K562 (cell line): Measurements from ENCODE around the gene DGAT2. TPM values are rescaled to one million over a fixed set of nuclear protein-coding genes. Genes with fewer than 3 reads are reported as not detected.

Experiments used
- ATAC-seq: fragments of 200-7000 bp; cut with Tn5 transposase; 3 replicates; pipeline ENCODE4 v1.9.1; 2020; ENCODE audit warnings: moderate library complexity
- BruUV-seq: library from RNA; stranded (reverse); fragments of 400-500 nt; replicated peaks from 2 replicates; lab custom pipeline; 2021; lab: Mats Ljungman, UMichigan
- CTCF ChIA-PET: fragments of 300-600 bp; formaldehyde crosslinking; extraction: SDS; loops from one replicate; lab custom pipeline; 2021; ENCODE audit warnings: low intra/inter-chr PET ratio; lab: Yijun Ruan, JAX
- POLR2A ChIA-PET: fragments of 300-600, 350-650 bp; sonication (Branson Sonifier 250); formaldehyde crosslinking; extraction: SDS; loops from one replicate; lab custom pipeline; 2021; ENCODE audit warnings: antibody characterized with exemption, inconsistent platforms; lab: Yijun Ruan, JAX
- DNase-seq, 4 experiments: peaks; one replicate each; pipeline versions ENCODE4 v3.0.0 to v3.0.0-alpha.2; 2011 to 2018; ENCODE audit warnings: low spot score in 3 of 4, mixed read lengths in 3 of 4; ENCODE audit errors: extremely low read depth in 1 of 4
- FAIRE-seq: peaks from 2 replicates; lab custom pipeline; 2011; peaks lifted over from hg19 to GRCh38; lab: Jason Lieb, UNC
- H2AFZ ChIP-seq: 2 replicates; pipeline ENCODE4 v1.6.0; 2011; ENCODE audit warnings: low read depth, low read length, control low read depth, inconsistent platforms
- H3K27ac ChIP-seq: fragments of 200-600 bp; 3 replicates; pipeline ENCODE4 v1.8.0; 2011; ENCODE audit warnings: low read depth, mild to moderate bottlenecking, control low read depth, inconsistent platforms, low read length, moderate library complexity, mixed read lengths; ENCODE audit errors: extremely low read depth
- H3K27me3 ChIP-seq, 2 experiments: fragments of 300-600 bp in 1 of 2; 2 replicates in 1 of 2; 3 replicates in 1 of 2; pipeline versions ENCODE4 v1.6.0 to v1.8.0; 2011; ENCODE audit warnings: inconsistent platforms in 2 of 2, low read length in 2 of 2, mild to moderate bottlenecking in 1 of 2, mixed read lengths in 1 of 2, moderate library complexity in 1 of 2; ENCODE audit not compliant: control insufficient read depth in 2 of 2, insufficient read depth in 2 of 2
- H3K36me3 ChIP-seq: fragments of 300-600 bp; 3 replicates; pipeline ENCODE4 v1.8.0; 2011; ENCODE audit warnings: mild to moderate bottlenecking, low read length, inconsistent platforms; ENCODE audit not compliant: control insufficient read depth, insufficient read depth
- H3K4me1 ChIP-seq, 2 experiments: fragments of 200-600 bp in 1 of 2; replicated peaks in 1 of 2; 2 replicates in 1 of 2; 3 replicates in 1 of 2; pipeline versions ENCODE4 v1.5.1 to v1.8.0; 2011; ENCODE audit warnings: inconsistent platforms in 2 of 2, low read length in 2 of 2, mild to moderate bottlenecking in 1 of 2, mixed read lengths in 1 of 2, moderate library complexity in 1 of 2; ENCODE audit not compliant: control insufficient read depth in 2 of 2, insufficient read depth in 2 of 2
- H3K4me2 ChIP-seq: 2 replicates; pipeline ENCODE4 v1.6.1; 2011; ENCODE audit warnings: low read length, control low read depth, inconsistent platforms, mixed read lengths; ENCODE audit not compliant: insufficient read depth
- H3K4me3 ChIP-seq: fragments of 200-600 bp; sonication (generic), shearing (Covaris generic); 2 replicates; pipeline ENCODE4 v1.5.1; 2016; ENCODE audit warnings: control low read depth, inconsistent platforms
- H3K79me2 ChIP-seq: fragments of 200-600 bp; 3 replicates; pipeline ENCODE4 v1.8.0; 2011; ENCODE audit warnings: low read length, inconsistent platforms; ENCODE audit not compliant: control insufficient read depth, insufficient read depth
- H3K9ac ChIP-seq, 2 experiments: 2 replicates each; pipeline versions ENCODE4 v1.6.0 to v1.6.1; 2011; ENCODE audit warnings: low read depth in 2 of 2, low read length in 2 of 2, control low read depth in 1 of 2, inconsistent platforms in 1 of 2, mild to moderate bottlenecking in 1 of 2, mixed read lengths in 1 of 2; ENCODE audit not compliant: insufficient read depth in 1 of 2
- H3K9me1 ChIP-seq: one replicate; pipeline ENCODE4 v1.6.0; 2011; ENCODE audit warnings: inconsistent platforms, mild to moderate bottlenecking, low read length, moderate library complexity; ENCODE audit not compliant: control insufficient read depth, insufficient read depth
- H3K9me3 ChIP-seq: replicated peaks from 2 replicates; pipeline ENCODE4 v1.5.1; 2011; ENCODE audit warnings: low read depth, low read length, inconsistent platforms; ENCODE audit not compliant: control insufficient read depth, insufficient read depth
- H4K20me1 ChIP-seq: replicated peaks from 2 replicates; pipeline ENCODE4 v1.6.1; 2011; ENCODE audit warnings: low read length, inconsistent platforms, mixed read lengths; ENCODE audit not compliant: control insufficient read depth, insufficient read depth
- BRCA1 ChIP-seq, 2 experiments: fragments of 450-650 bp in 1 of 2; sonication (generic) in 1 of 2; formaldehyde crosslinking in 1 of 2; IDR thresholded peaks; 2 replicates each; pipeline versions ENCODE4 v1.5.0 to v1.6.1; 2017 to 2020; ENCODE audit warnings: mild to moderate bottlenecking in 1 of 2, missing genetic modification reagents in 1 of 2
- FOXA3 ChIP-seq, 2 experiments: fragments of 450-650 bp in 1 of 2; sonication (generic) in 1 of 2; formaldehyde crosslinking; IDR thresholded peaks in 1 of 2; conservative IDR thresholded peaks in 1 of 2; 2 replicates each; pipeline versions ENCODE4 v1.4.0 to v1.8.0; 2020 to 2022; ENCODE audit warnings: mild to moderate bottlenecking in 2 of 2, missing genetic modification reagents in 1 of 2
- KDM1A ChIP-seq, 2 experiments: fragments of 450-650 bp; IDR thresholded peaks; 2 replicates each; pipeline ENCODE4 v1.6.1; 2016; ENCODE audit warnings: mild to moderate bottlenecking in 2 of 2
- NBN ChIP-seq: fragments of 450-650 bp; IDR thresholded peaks from 2 replicates; pipeline ENCODE4 v1.6.1; 2016; ENCODE audit warnings: low read depth, mild to moderate bottlenecking
- PCBP1 ChIP-seq: fragments of 200-400 bp; formaldehyde crosslinking; IDR thresholded peaks from 2 replicates; pipeline ENCODE4 v1.6.1; 2018; ENCODE audit warnings: mild to moderate bottlenecking, low read depth, low read length; ENCODE audit not compliant: poor library complexity, severe bottlenecking
- POLR2AphosphoS5 ChIP-seq: IDR thresholded peaks from 2 replicates; pipeline ENCODE4 v1.6.1; 2011; ENCODE audit warnings: mild to moderate bottlenecking, low read depth, low read length, moderate library complexity; ENCODE audit not compliant: control insufficient read depth, insufficient read depth
- SMARCA4 ChIP-seq: fragments of 450-650 bp; IDR thresholded peaks from 2 replicates; pipeline ENCODE4 v1.6.1; 2016
- ZNF589 ChIP-seq: fragments of 200-800 bp; sonication (Bioruptor generic); IDR thresholded peaks from 2 replicates; pipeline ENCODE4 v1.6.1; 2016; ENCODE audit warnings: low read depth, missing genetic modification characterization, missing compliant biosample characterization
- ZNF695 ChIP-seq: fragments of 450-650 bp; formaldehyde crosslinking; IDR thresholded peaks from 2 replicates; pipeline ENCODE4 v1.4.0; 2020; ENCODE audit warnings: mild to moderate bottlenecking, moderate library complexity
- WGBS: fragments of 100-300 bp; shearing (Covaris generic); methylation state at CpG from one replicate; pipeline ENCODE4 v1.1.6; 2016; ENCODE audit warnings: low coverage, mixed read lengths; ENCODE audit not compliant: insufficient coverage; ENCODE audit errors: missing lambda C conversion rate; 5-methylcytosine and 5-hydroxymethylcytosine counted together
- in situ Hi-C: fragments of 300-500 bp; cut with MboI; formaldehyde crosslinking; loops from 4 replicates; pipeline ENCODE4 v1.15.0; 2018; ENCODE audit warnings: inconsistent platforms, mixed read lengths
- intact Hi-C: fragments of 100-400 bp; cut with micrococcal nuclease; formaldehyde crosslinking; loops from 2 replicates; pipeline ENCODE4 v1.14.2; 2022
- polyA plus RNA-seq, 8 experiments: library from polyadenylated mRNA; depleted of rRNA in 4 of 8; stranded (reverse) in 5 of 8; unstranded in 3 of 8; fragments of >200 nt; fragmentation: Nextera tagmentation in 2 of 8; fragmentation: Illumina TruSeq in 1 of 8; extraction: Ambion mirVana in 2 of 8; extraction: Trizol in 1 of 8; gene quantifications; 2 replicates each; pipeline versions ENCODE4 v1.2.1 to v1.2.3, GENCODE V29; 2011 to 2014; ENCODE audit warnings: inconsistent platforms in 1 of 8, missing spikeins in 1 of 8
- total RNA-seq, 7 experiments: library from RNA; depleted of rRNA in 6 of 7; stranded (reverse); fragments of >200 nt in 6 of 7; fragmentation: Illumina TruSeq in 2 of 7; extraction: Trizol in 2 of 7; gene quantifications; 2 replicates each; pipeline versions ENCODE4 v1.2.1 to v1.2.3, GENCODE V29; 2011 to 2021; ENCODE audit warnings: low replicate concordance in 1 of 7
- TF ChIP-seq, protein P1 (sequence below): IDR thresholded peaks from 3 replicates; pipeline ENCODE4 v1.6.1; 2011; ENCODE audit warnings: borderline replicate concordance, mild to moderate bottlenecking, moderate library complexity; ENCODE audit not compliant: insufficient read length; ENCODE audit errors: extremely low read depth
- TF ChIP-seq, protein P2 (sequence below): sonication (generic); formaldehyde crosslinking; IDR thresholded peaks from 2 replicates; pipeline ENCODE4 v1.8.1; 2023; ENCODE audit warnings: mild to moderate bottlenecking, missing genetic modification reagents, moderate library complexity

Gene DGAT2
- total and polyA plus RNA-seq, 9 of the 15 experiments (the other 6 are each of a cell fraction or from before 2014, with no cell fraction given) = 0.68 to 2.8 (median 1.8) TPM

DNA sequence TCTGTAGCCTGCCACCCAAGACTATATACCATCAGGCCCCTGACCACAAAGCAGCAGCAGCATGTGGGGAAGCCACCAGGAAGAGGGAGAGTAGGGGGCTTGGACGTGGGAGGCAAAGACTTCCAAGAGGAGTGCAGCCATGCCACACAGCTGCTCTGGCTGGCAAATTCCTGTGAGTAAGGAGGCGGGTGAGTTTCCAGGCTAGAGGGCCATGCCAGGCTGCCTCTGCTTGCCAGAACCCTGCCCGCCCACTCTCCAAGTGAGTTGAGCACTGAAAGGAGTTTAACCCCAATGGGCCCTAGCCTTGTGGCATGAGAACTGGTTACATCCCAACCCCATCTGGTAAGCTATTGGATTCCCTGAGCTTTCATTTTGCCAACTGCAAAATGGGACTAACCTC is 4.7 kb upstream of the DGAT2 start:
- in situ Hi-C loops = no loop called here
- Histone ChIP-seq H3K4me1 (peaks cover 15 to 18% of the 10 kb centered on the region in 2 experiments), H2AFZ (no peak overlapping the region), H3K79me2 (no peaks in the 10 kb centered on the region), H3K27ac (no peak overlapping the region), H3K9me3 (no peaks in the 10 kb centered on the region), H3K4me3 (no peak overlapping the region), H3K9ac (no peak overlapping the region), H4K20me1 (no peaks in the 10 kb centered on the region), H3K36me3 (no peaks in the 10 kb centered on the region), H3K27me3 (no peaks in the 10 kb centered on the region), H3K9me1 (no peaks in the 10 kb centered on the region)
- no peak for DNase-seq
- BruUV-seq = no TSS peak
- intact Hi-C loops = no loop called here
- ChIA-PET CTCF (no interaction called here), POLR2A (interaction anchor here (2.2 kb wide), 1 partner anchor 13 kb away, joined by 6 read pairs; no protein-coding TSS in a partner anchor)
- no peak for FAIRE-seq
- WGBS = 59% methylated on average over 3 of the region's 3 CpGs
- ATAC-seq = no peak
- TF ChIP-seq POLR2AphosphoS5 (no peak), ZNF695 (CRISPR knock-in tag) (no peak), ZNF589 (CRISPR knock-in tag) (no peak), KDM1A (IDR thresholded peaks at IDR 0.05) (no peak), NBN (no peak), PCBP1 (no peak)
- TF ChIP-seq, all 486 proteins: peak for 0
- no peak overlapping the region for H3K4me2 ChIP-seq

- H3K36me3 ChIP-seq = no peaks in the 10 kb centered on the region
- no peak overlapping the region for H3K27ac ChIP-seq
- H3K9ac ChIP-seq = no peak overlapping the region
- intact Hi-C loops = no loop called here
- H3K79me2 ChIP-seq = no peaks in the 10 kb centered on the region
- POLR2A ChIA-PET = interaction anchor here (2.2 kb wide), 1 partner anchor 12 kb away, joined by 6 read pairs; no protein-coding TSS in a partner anchor
- peaks cover 5 to 6% of the 10 kb centered on the region in 2 experiments; a peak in 4 of 5 replicates for H3K27me3 ChIP-seq
- no peak for FAIRE-seq
- CTCF ChIA-PET = no interaction called here
- in situ Hi-C loops = no loop called here
- no TSS peak for BruUV-seq
- H3K9me1 ChIP-seq = no peaks in the 10 kb centered on the region
- no peak for DNase-seq
- H3K4me1 ChIP-seq = peaks cover 18 to 24% of the 10 kb centered on the region in 2 experiments
- H4K20me1 ChIP-seq = no peaks in the 10 kb centered on the region
- WGBS = 60% methylated on average over 2 of the region's 3 CpGs
- no peak for ATAC-seq
- no peak overlapping the region for H3K4me3 ChIP-seq
- no peaks in the 10 kb centered on the region for H3K9me3 ChIP-seq
- H3K4me2 ChIP-seq = no peak overlapping the region
- no peak overlapping the region for H2AFZ ChIP-seq
- TF ChIP-seq SMARCA4 (no peak), BRCA1 (IDR thresholded peaks at IDR 0.05) (no peak), BRCA1 (CRISPR knock-in tag; IDR thresholded peaks at IDR 0.05) (no peak), FOXA3 (CRISPR knock-in tag; conservative IDR thresholded peaks at IDR 0.05 in 1 of 2, IDR thresholded peaks at IDR 0.05 in 1 of 2) (no peak)
- TF ChIP-seq, protein P1, sequence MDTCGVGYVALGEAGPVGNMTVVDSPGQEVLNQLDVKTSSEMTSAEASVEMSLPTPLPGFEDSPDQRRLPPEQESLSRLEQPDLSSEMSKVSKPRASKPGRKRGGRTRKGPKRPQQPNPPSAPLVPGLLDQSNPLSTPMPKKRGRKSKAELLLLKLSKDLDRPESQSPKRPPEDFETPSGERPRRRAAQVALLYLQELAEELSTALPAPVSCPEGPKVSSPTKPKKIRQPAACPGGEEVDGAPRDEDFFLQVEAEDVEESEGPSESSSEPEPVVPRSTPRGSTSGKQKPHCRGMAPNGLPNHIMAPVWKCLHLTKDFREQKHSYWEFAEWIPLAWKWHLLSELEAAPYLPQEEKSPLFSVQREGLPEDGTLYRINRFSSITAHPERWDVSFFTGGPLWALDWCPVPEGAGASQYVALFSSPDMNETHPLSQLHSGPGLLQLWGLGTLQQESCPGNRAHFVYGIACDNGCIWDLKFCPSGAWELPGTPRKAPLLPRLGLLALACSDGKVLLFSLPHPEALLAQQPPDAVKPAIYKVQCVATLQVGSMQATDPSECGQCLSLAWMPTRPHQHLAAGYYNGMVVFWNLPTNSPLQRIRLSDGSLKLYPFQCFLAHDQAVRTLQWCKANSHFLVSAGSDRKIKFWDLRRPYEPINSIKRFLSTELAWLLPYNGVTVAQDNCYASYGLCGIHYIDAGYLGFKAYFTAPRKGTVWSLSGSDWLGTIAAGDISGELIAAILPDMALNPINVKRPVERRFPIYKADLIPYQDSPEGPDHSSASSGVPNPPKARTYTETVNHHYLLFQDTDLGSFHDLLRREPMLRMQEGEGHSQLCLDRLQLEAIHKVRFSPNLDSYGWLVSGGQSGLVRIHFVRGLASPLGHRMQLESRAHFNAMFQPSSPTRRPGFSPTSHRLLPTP = no peak
- TF ChIP-seq, protein P2, sequence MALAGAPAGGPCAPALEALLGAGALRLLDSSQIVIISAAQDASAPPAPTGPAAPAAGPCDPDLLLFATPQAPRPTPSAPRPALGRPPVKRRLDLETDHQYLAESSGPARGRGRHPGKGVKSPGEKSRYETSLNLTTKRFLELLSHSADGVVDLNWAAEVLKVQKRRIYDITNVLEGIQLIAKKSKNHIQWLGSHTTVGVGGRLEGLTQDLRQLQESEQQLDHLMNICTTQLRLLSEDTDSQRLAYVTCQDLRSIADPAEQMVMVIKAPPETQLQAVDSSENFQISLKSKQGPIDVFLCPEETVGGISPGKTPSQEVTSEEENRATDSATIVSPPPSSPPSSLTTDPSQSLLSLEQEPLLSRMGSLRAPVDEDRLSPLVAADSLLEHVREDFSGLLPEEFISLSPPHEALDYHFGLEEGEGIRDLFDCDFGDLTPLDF (CRISPR knock-in tag) = no peak
These were observed 3.5 kb upstream of the DGAT2 start for GRCh38 chr11:75765116-75765515.
